Tibial nerve (tissue), 3 donors: ENCODE measurements around the gene KSR2.

ENCODE experiments used
- POLR2A ChIP-seq, 2 donors: fragments of 450-650 bp; IDR thresholded peaks; one replicate each; pipeline ENCODE4 v1.6.1; 2017; ENCODE audit warnings: antibody characterized with exemption in 2 of 2, mild to moderate bottlenecking in 2 of 2, moderate library complexity in 2 of 2
- TF ChIP-seq, protein P1 (sequence below), 5 experiments: fragments of 200-600 bp in 3 of 5; fragments of 450-650 bp in 2 of 5; sonication (generic) in 3 of 5; IDR thresholded peaks; one replicate each; pipeline ENCODE4 v1.5.1; 2016 to 2019; ENCODE audit warnings: antibody characterized with exemption in 5 of 5, mild to moderate bottlenecking in 3 of 5, moderate library complexity in 2 of 5

DNA sequence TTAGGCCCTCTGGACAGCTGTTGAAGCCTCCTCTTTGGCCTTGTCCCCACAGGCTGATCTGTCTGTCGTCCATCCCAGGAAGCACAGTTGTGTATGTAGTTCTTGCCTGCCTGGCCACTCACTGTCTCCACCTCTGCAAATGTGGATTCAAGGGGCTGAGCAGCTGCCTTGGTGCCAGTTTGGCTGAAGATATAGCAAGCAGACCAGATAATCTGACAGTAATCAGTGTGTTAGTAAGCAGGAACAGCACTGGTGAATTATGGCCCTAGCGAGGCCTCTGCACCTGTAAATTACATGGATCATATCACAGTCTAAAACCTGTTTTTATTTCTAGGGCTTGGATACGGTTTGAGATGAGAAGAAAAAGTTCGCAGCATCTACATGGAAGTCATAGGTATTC, 324.8 kb downstream of the KSR2 start:
- TF ChIP-seq, protein P1, sequence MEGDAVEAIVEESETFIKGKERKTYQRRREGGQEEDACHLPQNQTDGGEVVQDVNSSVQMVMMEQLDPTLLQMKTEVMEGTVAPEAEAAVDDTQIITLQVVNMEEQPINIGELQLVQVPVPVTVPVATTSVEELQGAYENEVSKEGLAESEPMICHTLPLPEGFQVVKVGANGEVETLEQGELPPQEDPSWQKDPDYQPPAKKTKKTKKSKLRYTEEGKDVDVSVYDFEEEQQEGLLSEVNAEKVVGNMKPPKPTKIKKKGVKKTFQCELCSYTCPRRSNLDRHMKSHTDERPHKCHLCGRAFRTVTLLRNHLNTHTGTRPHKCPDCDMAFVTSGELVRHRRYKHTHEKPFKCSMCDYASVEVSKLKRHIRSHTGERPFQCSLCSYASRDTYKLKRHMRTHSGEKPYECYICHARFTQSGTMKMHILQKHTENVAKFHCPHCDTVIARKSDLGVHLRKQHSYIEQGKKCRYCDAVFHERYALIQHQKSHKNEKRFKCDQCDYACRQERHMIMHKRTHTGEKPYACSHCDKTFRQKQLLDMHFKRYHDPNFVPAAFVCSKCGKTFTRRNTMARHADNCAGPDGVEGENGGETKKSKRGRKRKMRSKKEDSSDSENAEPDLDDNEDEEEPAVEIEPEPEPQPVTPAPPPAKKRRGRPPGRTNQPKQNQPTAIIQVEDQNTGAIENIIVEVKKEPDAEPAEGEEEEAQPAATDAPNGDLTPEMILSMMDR (IDR thresholded peaks at IDR 0.05), result no peak
- TF ChIP-seq POLR2A (IDR thresholded peaks at IDR 0.05), result no peak
